ENCODE measurements around the gene PIGP. TPM values are rescaled to one million over a fixed set of nuclear protein-coding genes. Genes with fewer than 3 reads are reported as not detected.

PIGP gene
- total and polyA plus RNA-seq, 10 of the 15 experiments (the other 5 are each of a cell fraction or from before 2014, with no cell fraction given): 17.0 to 65.0 (median 29.5) TPM

- no peak for TF ChIP-seq ELK1 (IDR thresholded peaks at IDR 0.05; ENCODE audit: low read depth, low read length)
- TF ChIP-seq NR2C2 (IDR thresholded peaks at IDR 0.05; ENCODE audit: borderline replicate concordance, control insufficient read depth, insufficient read length, low read depth): no peak
- no peak for TF ChIP-seq SIN3A (IDR thresholded peaks at IDR 0.05; ENCODE audit: low read depth, low read length)
- TF ChIP-seq EED (IDR thresholded peaks at IDR 0.05; ENCODE audit: low read depth): no peak; the same call in 1 of the 2 replicates
- TF ChIP-seq ZNF384 (IDR thresholded peaks at IDR 0.05; ENCODE audit: borderline replicate concordance, low read depth, low read length): no peak
- no peak for TF ChIP-seq SMC3 (IDR thresholded peaks at IDR 0.05; ENCODE audit: borderline replicate concordance, low read length)
- TF ChIP-seq MYB (IDR thresholded peaks at IDR 0.05; ENCODE audit: borderline replicate concordance, low read depth, low read length): no peak
- TF ChIP-seq FOXM1 (IDR thresholded peaks at IDR 0.05; ENCODE audit: low read depth, low read length): no peak
- TF ChIP-seq BCL11A (IDR thresholded peaks at IDR 0.05; ENCODE audit: low read depth, low read length): no peak
- TF ChIP-seq RFX5 (IDR thresholded peaks at IDR 0.05; ENCODE audit: low read depth, low read length): no peak
- no peak for TF ChIP-seq DPF2 (IDR thresholded peaks at IDR 0.05)
- TF ChIP-seq STAT1 (conservative IDR thresholded peaks at IDR 0.05): no peak
- peak; percentile 75 to 99 for TF ChIP-seq EGR1 (IDR thresholded peaks at IDR 0.05; ENCODE audit: borderline replicate concordance in 1 of 2, low read depth in 2 of 2, low read length in 2 of 2)
- TF ChIP-seq BCLAF1 (IDR thresholded peaks at IDR 0.05): no peak
- TF ChIP-seq RAD51 (IDR thresholded peaks at IDR 0.05): no peak
- no peak for TF ChIP-seq CEBPB (IDR thresholded peaks at IDR 0.05; ENCODE audit: borderline replicate concordance in 1 of 2, low read depth in 2 of 2, low read length in 2 of 2)
- TF ChIP-seq TCF7 (IDR thresholded peaks at IDR 0.05; ENCODE audit: borderline replicate concordance): no peak
- no peak; the same call in 1 of the 2 replicates for TF ChIP-seq ZNF207 (IDR thresholded peaks at IDR 0.05; ENCODE audit: borderline replicate concordance)
- TF ChIP-seq FOXK2 (IDR thresholded peaks at IDR 0.05): no peak
- no peak for TF ChIP-seq JUND (IDR thresholded peaks at IDR 0.05; ENCODE audit: low read depth, low read length)
- TF ChIP-seq HDAC2 (IDR thresholded peaks at IDR 0.05): 0 out of 2 replicates have a peak, but pooled peaks have one; percentile 9
- TF ChIP-seq HSF1 (IDR thresholded peaks at IDR 0.05; ENCODE audit: low read depth, low read length): no peak
- peak; percentile 10; the same call in 1 of the 2 replicates for TF ChIP-seq BACH1 (IDR thresholded peaks at IDR 0.05; ENCODE audit: borderline replicate concordance)
- TF ChIP-seq MTA3 (IDR thresholded peaks at IDR 0.05; ENCODE audit: borderline replicate concordance, low read length): no peak
- no peak for TF ChIP-seq GABPA (IDR thresholded peaks at IDR 0.05; ENCODE audit: low read depth)
- no peak for TF ChIP-seq MEF2B (IDR thresholded peaks at IDR 0.05; ENCODE audit: partially characterized antibody, poor library complexity, severe bottlenecking)
- TF ChIP-seq TARDBP (IDR thresholded peaks at IDR 0.05; ENCODE audit: borderline replicate concordance): no peak
- no peak for TF ChIP-seq SMAD5 (IDR thresholded peaks at IDR 0.05; ENCODE audit: low read depth)
These were observed at the start of gene PIGP, which contains the start of gene TTC3 (continued) for GRCh38 chr21:37072988-37073416.
